H9 (cell line): ENCODE measurements around the gene LDLRAD4. TPM values are rescaled to one million over a fixed set of nuclear protein-coding genes. Genes with fewer than 3 reads are reported as not detected.

Source experiments
- DNase-seq: peaks from one replicate; pipeline ENCODE4 v3.0.0-alpha.2; 2017
- H2AFZ ChIP-seq: one replicate; pipeline ENCODE4 v1.6.1; 2013; ENCODE audit warnings: mild to moderate bottlenecking, low read length, control low read depth, moderate library complexity
- H2AK5ac ChIP-seq: 2 replicates; pipeline ENCODE4 v1.6.1; 2013; ENCODE audit warnings: low read length, control low read depth, mixed read lengths; ENCODE audit not compliant: insufficient read length
- H2BK120ac ChIP-seq: one replicate; pipeline ENCODE4 v1.6.1; 2013; ENCODE audit warnings: low read depth, mild to moderate bottlenecking, low read length, control low read depth, inconsistent platforms; ENCODE audit not compliant: poor library complexity, severe bottlenecking
- H2BK12ac ChIP-seq: 2 replicates; pipeline ENCODE4 v1.6.1; 2013; ENCODE audit warnings: low read length, control low read depth, mixed read lengths, low read depth; ENCODE audit not compliant: insufficient read length
- H2BK15ac ChIP-seq: 2 replicates; pipeline ENCODE4 v1.6.1; 2013; ENCODE audit warnings: low read depth, low read length, control low read depth
- H2BK20ac ChIP-seq: one replicate; pipeline ENCODE4 v1.6.1; 2013; ENCODE audit warnings: low read depth, mild to moderate bottlenecking, low read length, control low read depth, inconsistent platforms; ENCODE audit not compliant: poor library complexity, severe bottlenecking
- H2BK5ac ChIP-seq: 2 replicates; pipeline ENCODE4 v1.6.1; 2013; ENCODE audit warnings: low read length, control low read depth, mixed read lengths; ENCODE audit not compliant: insufficient read length
- H3K14ac ChIP-seq: 2 replicates; pipeline ENCODE4 v1.6.1; 2013; ENCODE audit warnings: low read length, control low read depth; ENCODE audit not compliant: insufficient read depth
- H3K18ac ChIP-seq: 2 replicates; pipeline ENCODE4 v1.6.1; 2013; ENCODE audit warnings: low read depth, mild to moderate bottlenecking, mixed read lengths, low read length, control low read depth; ENCODE audit not compliant: insufficient read length
- H3K23ac ChIP-seq: 2 replicates; pipeline ENCODE4 v1.6.1; 2013; ENCODE audit warnings: low read length, control low read depth, mixed read lengths, low read depth; ENCODE audit not compliant: insufficient read length
- H3K23me2 ChIP-seq: 2 replicates; pipeline ENCODE4 v1.6.1; 2013; ENCODE audit warnings: low read depth, mild to moderate bottlenecking, mixed read lengths, low read length, control low read depth; ENCODE audit not compliant: insufficient read length, poor library complexity, severe bottlenecking
- H3K27ac ChIP-seq: 2 replicates; pipeline ENCODE4 v1.5.1; 2013; ENCODE audit warnings: low read length, control low read depth, mixed read lengths, low read depth; ENCODE audit not compliant: insufficient read length
- H3K27me3 ChIP-seq: 2 replicates; pipeline ENCODE4 v1.6.1; 2013; ENCODE audit warnings: low read length, control low read depth, inconsistent platforms; ENCODE audit not compliant: insufficient read depth
- H3K4ac ChIP-seq: 2 replicates; pipeline ENCODE4 v1.6.1; 2013; ENCODE audit warnings: low read depth, mild to moderate bottlenecking, control low read depth, inconsistent platforms, low read length, moderate library complexity
- H3K4me1 ChIP-seq: 2 replicates; pipeline ENCODE4 v1.6.1; 2013; ENCODE audit warnings: low read length, control low read depth, inconsistent platforms; ENCODE audit not compliant: insufficient read depth
- H3K4me2 ChIP-seq: 2 replicates; pipeline ENCODE4 v1.6.1; 2013; ENCODE audit warnings: low read length, control low read depth, mixed read lengths; ENCODE audit not compliant: insufficient read length, insufficient read depth
- H3K56ac ChIP-seq: 2 replicates; pipeline ENCODE4 v1.6.1; 2013; ENCODE audit warnings: low read depth, mild to moderate bottlenecking, mixed read lengths, low read length, control low read depth; ENCODE audit not compliant: insufficient read length
- H3K79me1 ChIP-seq: 2 replicates; pipeline ENCODE4 v1.6.1; 2013; ENCODE audit warnings: low read depth, mild to moderate bottlenecking, moderate library complexity, low read length, control low read depth, inconsistent platforms; ENCODE audit not compliant: insufficient read depth, poor library complexity, severe bottlenecking
- H3K79me2 ChIP-seq: 2 replicates; pipeline ENCODE4 v1.6.1; 2013; ENCODE audit warnings: low read length, control low read depth, inconsistent platforms; ENCODE audit not compliant: insufficient read depth
- H3K9ac ChIP-seq: 2 replicates; pipeline ENCODE4 v1.6.1; 2013; ENCODE audit warnings: low read length, control low read depth, mixed read lengths; ENCODE audit not compliant: insufficient read length; ENCODE audit errors: extremely low read depth
- H3K9me3 ChIP-seq: one replicate; pipeline ENCODE4 v1.6.1; 2013; ENCODE audit warnings: low read depth, low read length, inconsistent platforms; ENCODE audit not compliant: control insufficient read depth
- H3T11ph ChIP-seq: one replicate; pipeline ENCODE4 v1.6.1; 2013; ENCODE audit warnings: mild to moderate bottlenecking, low read length, control low read depth, inconsistent platforms
- H4K20me1 ChIP-seq: one replicate; pipeline ENCODE4 v1.6.1; 2013; ENCODE audit not compliant: control insufficient read depth, insufficient read length, insufficient read depth
- H4K5ac ChIP-seq: 2 replicates; pipeline ENCODE4 v1.6.1; 2013; ENCODE audit warnings: low read depth, mild to moderate bottlenecking, mixed read lengths, low read length, control low read depth; ENCODE audit not compliant: insufficient read length
- H4K8ac ChIP-seq: replicated peaks from 2 replicates; pipeline ENCODE4 v1.6.1; 2013; ENCODE audit warnings: low read length, control low read depth, mixed read lengths, low read depth; ENCODE audit not compliant: insufficient read length
- H4K91ac ChIP-seq: 2 replicates; pipeline ENCODE4 v1.6.1; 2013; ENCODE audit warnings: low read depth, mild to moderate bottlenecking, moderate library complexity, mixed read lengths, low read length, control low read depth; ENCODE audit not compliant: insufficient read length
- H3K27ac Mint-ChIP-seq, 3 experiments: 2 replicates in 2 of 3; 3 replicates in 1 of 3; pipeline ENCODE4 v1.8.0; 2020 to 2021; ENCODE audit warnings: mixed read lengths in 3 of 3, mild to moderate bottlenecking in 1 of 3, moderate library complexity in 1 of 3
- H3K27me3 Mint-ChIP-seq: 2 replicates; pipeline ENCODE4 v1.8.0; 2021; ENCODE audit warnings: low read depth, mild to moderate bottlenecking, moderate library complexity, mixed read lengths
- H3K36me3 Mint-ChIP-seq, 3 experiments: 2 replicates in 2 of 3; 3 replicates in 1 of 3; pipeline ENCODE4 v1.8.0; 2020 to 2021; ENCODE audit warnings: low read depth in 3 of 3, mixed read lengths in 3 of 3; ENCODE audit not compliant: insufficient read depth in 1 of 3
- H3K4me1 Mint-ChIP-seq, 2 experiments: 2 replicates each; pipeline ENCODE4 v1.8.0; 2020; ENCODE audit warnings: mixed read lengths in 2 of 2
- H3K4me3 Mint-ChIP-seq, 2 experiments: 2 replicates in 1 of 2; 3 replicates in 1 of 2; pipeline ENCODE4 v1.8.0; 2020 to 2021; ENCODE audit warnings: mild to moderate bottlenecking in 2 of 2, mixed read lengths in 2 of 2, moderate library complexity in 1 of 2
- H3K9me3 Mint-ChIP-seq, 2 experiments: 2 replicates in 1 of 2; 3 replicates in 1 of 2; pipeline ENCODE4 v1.8.0; 2020; ENCODE audit warnings: mild to moderate bottlenecking in 2 of 2, mixed read lengths in 2 of 2, moderate library complexity in 1 of 2
- WGBS: extraction: QIAGEN DNeasy Blood & Tissue Kit; methylation state at CpG from one replicate; pipeline ENCODE4 v1.1.7; 2013; ENCODE audit warnings: missing lambda C conversion rate, low lambda C conversion rate, mixed read lengths; ENCODE audit not compliant: insufficient read length; ENCODE audit errors: extremely low coverage; 5-methylcytosine and 5-hydroxymethylcytosine counted together
- total RNA-seq: library from RNA; stranded (reverse); gene quantifications from 2 replicates; pipeline ENCODE4 v1.2.1, GENCODE V29; 2021
- TF ChIP-seq, protein P1 (sequence below): fragments of 200-600 bp; sonication (generic); conservative IDR thresholded peaks from 3 replicates; pipeline ENCODE4 v1.8.0; 2021; ENCODE audit warnings: antibody characterized with exemption, mild to moderate bottlenecking

The LDLRAD4 gene
- total RNA-seq, 1 experiment from 2014 or later = 3.9 TPM

DNA sequence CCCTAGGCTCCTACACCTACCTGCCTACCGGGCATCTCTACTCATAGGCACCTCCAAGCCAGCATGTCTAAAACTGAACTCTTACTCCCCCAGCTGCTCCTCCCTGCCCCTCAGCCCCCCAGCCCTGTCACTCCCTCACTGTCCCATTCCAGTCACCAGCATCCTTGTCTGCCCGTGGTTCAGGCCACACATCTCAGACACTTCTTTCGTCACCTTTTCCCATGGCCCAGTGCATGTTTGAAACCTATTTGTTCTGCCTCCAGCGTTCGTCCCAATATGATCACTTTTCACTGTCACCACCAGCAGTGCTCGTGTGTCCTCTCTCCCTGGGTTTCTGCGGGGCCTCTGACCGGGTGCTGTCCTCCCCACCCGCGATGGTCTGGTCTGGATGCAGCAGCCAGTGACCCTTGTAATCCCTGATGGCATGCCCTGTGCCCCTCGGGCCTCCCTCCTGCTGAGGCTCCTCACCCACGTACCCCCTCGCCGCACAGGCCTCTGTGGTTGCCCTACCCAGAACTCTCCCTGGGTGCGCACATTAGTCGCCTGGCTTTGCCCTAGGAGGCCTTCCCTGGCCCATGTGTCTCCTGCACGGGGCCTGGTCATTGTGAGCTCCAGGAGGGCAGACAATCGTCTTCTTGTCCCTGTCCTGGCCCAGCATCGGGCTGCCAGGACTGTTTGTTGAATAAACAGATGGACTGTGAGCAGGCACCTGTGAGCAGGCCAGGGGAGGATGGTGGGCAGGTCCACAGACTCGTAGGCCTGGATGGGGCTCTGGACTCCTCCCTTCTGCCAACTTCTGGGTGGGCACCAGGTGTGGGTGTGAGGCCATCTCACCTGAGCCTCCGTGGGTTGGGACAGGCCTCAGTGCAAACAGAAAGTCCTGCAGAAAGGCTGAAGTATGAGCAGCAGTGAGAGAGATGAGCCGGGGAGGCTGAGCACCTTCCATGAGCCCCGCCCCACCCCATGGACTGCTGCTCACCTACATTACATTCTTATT lies 15.5 kb downstream of the LDLRAD4 start:
- H3K4ac ChIP-seq = no peak overlapping the region
- WGBS = no CpG with 5 or more reads among the region's 23 CpGs
- H3K18ac ChIP-seq = no peak overlapping the region
- H2AK5ac ChIP-seq = no peak overlapping the region
- H2BK12ac ChIP-seq = no peak overlapping the region
- no peak for DNase-seq
- no peak overlapping the region for H3K9ac ChIP-seq
- H3T11ph ChIP-seq = no peak overlapping the region
- no peaks in the 10 kb centered on the region for H3K36me3 Mint-ChIP-seq
- no peak overlapping the region; a peak in 1 of 7 replicates for H3K27ac Mint-ChIP-seq
- H3K27ac ChIP-seq = no peak overlapping the region
- no peaks in the 10 kb centered on the region for H3K27me3 ChIP-seq
- no peak overlapping the region for H2BK5ac ChIP-seq
- H2BK20ac ChIP-seq = no peak overlapping the region
- H3K9me3 ChIP-seq = no peaks in the 10 kb centered on the region
- no peak overlapping the region for H4K5ac ChIP-seq
- no peak overlapping the region for H3K4me3 Mint-ChIP-seq
- H3K14ac ChIP-seq = no peak overlapping the region; the same call in 1 of the 2 replicates
- H4K8ac ChIP-seq = no peak overlapping the region
- no peak overlapping the region for H4K91ac ChIP-seq
- no peak overlapping the region for H2BK15ac ChIP-seq
- no peaks in the 10 kb centered on the region for H3K23me2 ChIP-seq
- peaks cover 16% of the 10 kb centered on the region for H3K27me3 Mint-ChIP-seq
- H2AFZ ChIP-seq = no peak overlapping the region
- H2BK120ac ChIP-seq = no peak overlapping the region
- H3K79me2 ChIP-seq = no peaks in the 10 kb centered on the region
- no peaks in the 10 kb centered on the region; a peak in 1 of 5 replicates for H3K9me3 Mint-ChIP-seq
- TF ChIP-seq, protein P1, sequence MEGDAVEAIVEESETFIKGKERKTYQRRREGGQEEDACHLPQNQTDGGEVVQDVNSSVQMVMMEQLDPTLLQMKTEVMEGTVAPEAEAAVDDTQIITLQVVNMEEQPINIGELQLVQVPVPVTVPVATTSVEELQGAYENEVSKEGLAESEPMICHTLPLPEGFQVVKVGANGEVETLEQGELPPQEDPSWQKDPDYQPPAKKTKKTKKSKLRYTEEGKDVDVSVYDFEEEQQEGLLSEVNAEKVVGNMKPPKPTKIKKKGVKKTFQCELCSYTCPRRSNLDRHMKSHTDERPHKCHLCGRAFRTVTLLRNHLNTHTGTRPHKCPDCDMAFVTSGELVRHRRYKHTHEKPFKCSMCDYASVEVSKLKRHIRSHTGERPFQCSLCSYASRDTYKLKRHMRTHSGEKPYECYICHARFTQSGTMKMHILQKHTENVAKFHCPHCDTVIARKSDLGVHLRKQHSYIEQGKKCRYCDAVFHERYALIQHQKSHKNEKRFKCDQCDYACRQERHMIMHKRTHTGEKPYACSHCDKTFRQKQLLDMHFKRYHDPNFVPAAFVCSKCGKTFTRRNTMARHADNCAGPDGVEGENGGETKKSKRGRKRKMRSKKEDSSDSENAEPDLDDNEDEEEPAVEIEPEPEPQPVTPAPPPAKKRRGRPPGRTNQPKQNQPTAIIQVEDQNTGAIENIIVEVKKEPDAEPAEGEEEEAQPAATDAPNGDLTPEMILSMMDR = no peak
- H3K56ac ChIP-seq = no peak overlapping the region
- no peaks in the 10 kb centered on the region for H3K4me1 ChIP-seq
- H3K23ac ChIP-seq = no peak overlapping the region
- H3K4me1 Mint-ChIP-seq = peaks cover 21 to 34% of the 10 kb centered on the region in 2 experiments
- H4K20me1 ChIP-seq = no peaks in the 10 kb centered on the region
- no peaks in the 10 kb centered on the region for H3K79me1 ChIP-seq
- H3K4me2 ChIP-seq = no peak overlapping the region
